Spleen (tissue), 7 donors: Measurements from ENCODE around the gene ACKR2.

Source experiments
- POLR2A ChIP-seq, 3 donors: fragments of 450-650 bp; IDR thresholded peaks; one replicate each; pipeline ENCODE4 v1.5.1; 2017; ENCODE audit warnings: antibody characterized with exemption in 3 of 3, mild to moderate bottlenecking in 1 of 3
- POLR2AphosphoS5 ChIP-seq, 3 donors: sonication (generic); formaldehyde crosslinking; IDR thresholded peaks; one replicate each; pipeline ENCODE4 v1.5.1; 2017; ENCODE audit warnings: antibody characterized with exemption in 3 of 3
- TF ChIP-seq, protein P1 (sequence below), 11 experiments: fragments of 200-600 bp in 7 of 11; fragments of 450-650 bp in 4 of 11; sonication (generic) in 4 of 11; IDR thresholded peaks in 8 of 11; conservative IDR thresholded peaks in 3 of 11; 1 replicate in 7 of 11; 2 replicates in 4 of 11; pipeline versions ENCODE4 v1.4.0 to v1.8.0; 2016 to 2021; ENCODE audit warnings: antibody characterized with exemption in 11 of 11, inconsistent platforms in 4 of 11, mild to moderate bottlenecking in 1 of 11
- donor health status: DM: no; HTN: no; CAD: no; lungs with moderate emphysema.
- donor health status: DM: no; HTN: no; CAD: no.
- donor health status: DM: no; HTN: no; CAD: no.

DNA sequence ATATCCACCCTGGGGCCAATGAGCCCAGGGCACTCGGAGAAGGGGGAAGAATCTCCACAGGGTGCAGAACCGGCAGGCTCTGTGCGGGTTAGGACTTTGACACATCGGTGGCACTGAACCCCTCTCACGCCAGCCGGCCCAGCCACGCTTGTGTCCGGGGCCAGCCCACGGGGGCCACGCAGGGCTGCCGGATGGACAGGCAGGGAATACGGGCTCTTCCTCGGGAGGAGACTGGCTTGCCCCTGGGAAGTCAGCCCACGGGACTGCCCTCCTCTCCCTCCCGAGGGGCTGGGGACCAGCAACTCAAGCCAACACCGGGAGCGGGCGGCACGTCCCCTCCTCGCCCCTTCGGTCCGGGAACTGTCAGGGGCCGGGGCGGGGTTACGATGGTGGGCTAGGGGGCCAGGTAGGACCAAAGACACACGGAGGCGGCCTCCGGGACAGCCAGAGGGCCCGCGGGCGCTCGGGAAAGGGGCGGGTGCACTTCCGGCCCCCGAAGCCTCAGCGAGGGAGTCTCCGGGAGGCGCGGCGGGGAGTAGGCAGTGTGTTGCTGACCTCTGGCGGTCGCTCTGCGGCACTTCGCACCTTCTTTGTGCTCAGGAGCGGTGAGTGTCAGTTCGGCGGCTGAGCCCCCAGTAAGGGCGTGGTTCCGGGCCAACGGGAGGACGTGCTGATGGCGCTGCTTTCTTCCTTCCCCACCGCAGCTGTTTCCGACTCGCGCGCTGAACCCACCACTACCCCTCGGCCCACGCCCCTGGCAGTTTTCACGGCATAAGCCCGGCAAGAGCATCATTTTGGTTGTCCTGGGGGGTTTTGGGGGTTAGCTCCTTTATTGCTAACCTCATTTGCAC, 71.6 kb downstream of the ACKR2 start:
- TF ChIP-seq, protein P1, sequence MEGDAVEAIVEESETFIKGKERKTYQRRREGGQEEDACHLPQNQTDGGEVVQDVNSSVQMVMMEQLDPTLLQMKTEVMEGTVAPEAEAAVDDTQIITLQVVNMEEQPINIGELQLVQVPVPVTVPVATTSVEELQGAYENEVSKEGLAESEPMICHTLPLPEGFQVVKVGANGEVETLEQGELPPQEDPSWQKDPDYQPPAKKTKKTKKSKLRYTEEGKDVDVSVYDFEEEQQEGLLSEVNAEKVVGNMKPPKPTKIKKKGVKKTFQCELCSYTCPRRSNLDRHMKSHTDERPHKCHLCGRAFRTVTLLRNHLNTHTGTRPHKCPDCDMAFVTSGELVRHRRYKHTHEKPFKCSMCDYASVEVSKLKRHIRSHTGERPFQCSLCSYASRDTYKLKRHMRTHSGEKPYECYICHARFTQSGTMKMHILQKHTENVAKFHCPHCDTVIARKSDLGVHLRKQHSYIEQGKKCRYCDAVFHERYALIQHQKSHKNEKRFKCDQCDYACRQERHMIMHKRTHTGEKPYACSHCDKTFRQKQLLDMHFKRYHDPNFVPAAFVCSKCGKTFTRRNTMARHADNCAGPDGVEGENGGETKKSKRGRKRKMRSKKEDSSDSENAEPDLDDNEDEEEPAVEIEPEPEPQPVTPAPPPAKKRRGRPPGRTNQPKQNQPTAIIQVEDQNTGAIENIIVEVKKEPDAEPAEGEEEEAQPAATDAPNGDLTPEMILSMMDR (IDR thresholded peaks at IDR 0.05 in 8 of 11, conservative IDR thresholded peaks at IDR 0.05 in 3 of 11) = peak; percentile 91 to 98 (median 94)
- peak; percentile 50 to 80 (median 76) for TF ChIP-seq POLR2AphosphoS5 (IDR thresholded peaks at IDR 0.05)
- no peak for TF ChIP-seq POLR2A (IDR thresholded peaks at IDR 0.05)
